Loucy (cell line): ENCODE data around the gene COL24A1.

Source experiments
- H2AFZ ChIP-seq: fragments of 200-600 bp; sonication (generic); 2 replicates; pipeline ENCODE4 v1.6.0; 2016; ENCODE audit warnings: antibody characterized with exemption, mild to moderate bottlenecking, low read length, moderate library complexity
- H3F3A ChIP-seq: fragments of 200-600 bp; 2 replicates; pipeline ENCODE4 v1.6.0; 2016; ENCODE audit warnings: antibody characterized with exemption, low read depth, mild to moderate bottlenecking
- H3K27me3 ChIP-seq: fragments of 200-600 bp; sonication (generic); 2 replicates; pipeline ENCODE4 v1.6.1; 2014; ENCODE audit warnings: low read length, mild to moderate bottlenecking; ENCODE audit not compliant: insufficient read depth, poor library complexity, severe bottlenecking
- H3K36me3 ChIP-seq: fragments of 200-600 bp; sonication (generic); 2 replicates; pipeline ENCODE4 v1.6.1; 2016; ENCODE audit warnings: low read length; ENCODE audit not compliant: insufficient read depth
- H3K4me1 ChIP-seq: fragments of 200-600 bp; sonication (generic); 2 replicates; pipeline ENCODE4 v1.5.1; 2014; ENCODE audit warnings: low read length, mild to moderate bottlenecking; ENCODE audit not compliant: insufficient read depth, poor library complexity, severe bottlenecking
- H3K4me2 ChIP-seq: fragments of 200-600 bp; sonication (generic); 2 replicates; pipeline ENCODE4 v1.6.0; 2014; ENCODE audit warnings: antibody characterized with exemption, low read length, low read depth, mild to moderate bottlenecking; ENCODE audit not compliant: poor library complexity, severe bottlenecking
- H3K4me3 ChIP-seq: fragments of 200-600 bp; sonication (generic); 2 replicates; pipeline ENCODE4 v1.5.1; 2014; ENCODE audit warnings: low read length, mild to moderate bottlenecking, mixed read lengths; ENCODE audit not compliant: poor library complexity, severe bottlenecking
- H3K79me2 ChIP-seq: fragments of 200-600 bp; sonication (generic); 2 replicates; pipeline ENCODE4 v1.6.1; 2014; ENCODE audit warnings: low read length; ENCODE audit not compliant: insufficient read depth
- H3K9ac ChIP-seq: fragments of 200-600 bp; sonication (generic); 2 replicates; pipeline ENCODE4 v1.6.0; 2014; ENCODE audit warnings: mild to moderate bottlenecking, low read depth, low read length, moderate library complexity; ENCODE audit not compliant: poor library complexity, severe bottlenecking
- H3K9me2 ChIP-seq: fragments of 200-600 bp; sonication (generic); replicated peaks from 2 replicates; pipeline ENCODE4 v1.6.1; 2016; ENCODE audit warnings: low read depth, low read length, mixed read lengths
- H3K9me3 ChIP-seq: fragments of 200-600 bp; sonication (generic); 2 replicates; pipeline ENCODE4 v1.6.1; 2014; ENCODE audit warnings: mild to moderate bottlenecking, antibody characterized with exemption, low read length, low read depth; ENCODE audit not compliant: insufficient read depth
- H4K20me1 ChIP-seq: fragments of 200-600 bp; sonication (generic); 2 replicates; pipeline ENCODE4 v1.6.0; 2014; ENCODE audit warnings: antibody characterized with exemption, low read length, mild to moderate bottlenecking; ENCODE audit not compliant: insufficient read depth, poor library complexity, severe bottlenecking
- EZH2phosphoT487 ChIP-seq: fragments of 200-600 bp; IDR thresholded peaks from 2 replicates; pipeline ENCODE4 v1.6.1; 2018; ENCODE audit warnings: antibody characterized with exemption, mild to moderate bottlenecking, moderate library complexity, borderline replicate concordance
- TF ChIP-seq, protein P1 (sequence below): fragments of 200-600 bp; sonication (generic); conservative IDR thresholded peaks from 2 replicates; pipeline ENCODE4 v1.5.1; 2014; ENCODE audit warnings: mild to moderate bottlenecking, antibody characterized with exemption, low read length

COL24A1 gene

DNA sequence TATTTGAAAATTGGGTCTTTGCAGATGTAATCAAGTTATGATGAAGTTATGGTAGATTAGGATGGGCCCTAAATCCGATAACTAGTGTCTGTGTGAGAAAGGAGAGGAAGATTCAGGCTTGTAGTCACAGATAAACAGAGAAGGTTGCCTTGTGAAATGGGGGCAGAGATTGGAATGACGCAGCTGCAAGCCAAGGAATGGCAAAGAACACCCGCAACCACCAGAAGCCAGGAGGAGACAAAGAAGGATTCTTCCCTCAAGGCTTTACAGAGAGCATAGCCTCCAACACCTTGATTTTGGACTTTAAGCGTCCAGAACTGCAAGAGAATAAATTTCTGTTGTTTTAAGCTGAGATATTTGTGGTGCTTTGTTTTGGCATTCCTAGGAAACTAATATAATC lies 35.4 kb upstream of the COL24A1 start:
- no peak overlapping the region for H2AFZ ChIP-seq
- TF ChIP-seq, protein P1, sequence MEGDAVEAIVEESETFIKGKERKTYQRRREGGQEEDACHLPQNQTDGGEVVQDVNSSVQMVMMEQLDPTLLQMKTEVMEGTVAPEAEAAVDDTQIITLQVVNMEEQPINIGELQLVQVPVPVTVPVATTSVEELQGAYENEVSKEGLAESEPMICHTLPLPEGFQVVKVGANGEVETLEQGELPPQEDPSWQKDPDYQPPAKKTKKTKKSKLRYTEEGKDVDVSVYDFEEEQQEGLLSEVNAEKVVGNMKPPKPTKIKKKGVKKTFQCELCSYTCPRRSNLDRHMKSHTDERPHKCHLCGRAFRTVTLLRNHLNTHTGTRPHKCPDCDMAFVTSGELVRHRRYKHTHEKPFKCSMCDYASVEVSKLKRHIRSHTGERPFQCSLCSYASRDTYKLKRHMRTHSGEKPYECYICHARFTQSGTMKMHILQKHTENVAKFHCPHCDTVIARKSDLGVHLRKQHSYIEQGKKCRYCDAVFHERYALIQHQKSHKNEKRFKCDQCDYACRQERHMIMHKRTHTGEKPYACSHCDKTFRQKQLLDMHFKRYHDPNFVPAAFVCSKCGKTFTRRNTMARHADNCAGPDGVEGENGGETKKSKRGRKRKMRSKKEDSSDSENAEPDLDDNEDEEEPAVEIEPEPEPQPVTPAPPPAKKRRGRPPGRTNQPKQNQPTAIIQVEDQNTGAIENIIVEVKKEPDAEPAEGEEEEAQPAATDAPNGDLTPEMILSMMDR, result no peak
- TF ChIP-seq EZH2phosphoT487, result no peak

DNA sequence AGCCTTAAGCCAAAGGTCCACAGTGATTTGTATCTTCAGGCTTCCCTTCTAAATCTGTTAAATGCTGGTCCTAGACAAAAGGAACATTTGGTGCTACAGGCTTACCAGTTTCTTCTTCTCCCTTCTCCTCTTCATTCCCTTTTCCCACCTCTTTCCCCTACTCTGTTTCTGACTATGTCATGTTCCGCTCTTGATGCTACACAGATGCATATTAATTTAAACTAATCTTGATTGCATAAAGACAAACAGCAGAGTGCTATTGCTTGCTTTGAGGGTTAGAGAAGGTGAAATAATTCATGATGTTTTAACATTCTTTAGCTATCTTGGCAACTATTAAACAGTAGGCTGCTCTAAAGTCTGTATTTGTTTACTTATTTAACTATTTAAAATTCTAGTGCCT lies 34.3 kb upstream of the COL24A1 start:
- TF ChIP-seq EZH2phosphoT487, result no peak
- TF ChIP-seq, protein P1, result no peak
- Histone ChIP-seq H3K36me3 (no peaks in the 10 kb centered on the region), H3K79me2 (no peaks in the 10 kb centered on the region), H2AFZ (no peak overlapping the region), H3K9me2 (no peaks in the 10 kb centered on the region), H3K4me1 (no peaks in the 10 kb centered on the region), H3F3A (no peaks in the 10 kb centered on the region), H3K27me3 (no peaks in the 10 kb centered on the region), H3K4me2 (no peak overlapping the region), H4K20me1 (no peaks in the 10 kb centered on the region), H3K9me3 (no peaks in the 10 kb centered on the region), H3K4me3 (no peak overlapping the region), H3K9ac (no peak overlapping the region)

More for the DNA sequence above, 35.4 kb upstream of the COL24A1 start:
- H3K4me2 ChIP-seq, result no peak overlapping the region
- no peaks in the 10 kb centered on the region for H3F3A ChIP-seq
- H3K9me3 ChIP-seq, result no peaks in the 10 kb centered on the region
- H3K4me1 ChIP-seq, result peaks cover 3% of the 10 kb centered on the region
- H3K27me3 ChIP-seq, result no peaks in the 10 kb centered on the region
- H3K36me3 ChIP-seq, result no peaks in the 10 kb centered on the region
- H4K20me1 ChIP-seq, result no peaks in the 10 kb centered on the region
- no peaks in the 10 kb centered on the region for H3K79me2 ChIP-seq
- H3K4me3 ChIP-seq, result no peak overlapping the region
- no peak overlapping the region for H3K9ac ChIP-seq
- no peaks in the 10 kb centered on the region for H3K9me2 ChIP-seq

DNA sequence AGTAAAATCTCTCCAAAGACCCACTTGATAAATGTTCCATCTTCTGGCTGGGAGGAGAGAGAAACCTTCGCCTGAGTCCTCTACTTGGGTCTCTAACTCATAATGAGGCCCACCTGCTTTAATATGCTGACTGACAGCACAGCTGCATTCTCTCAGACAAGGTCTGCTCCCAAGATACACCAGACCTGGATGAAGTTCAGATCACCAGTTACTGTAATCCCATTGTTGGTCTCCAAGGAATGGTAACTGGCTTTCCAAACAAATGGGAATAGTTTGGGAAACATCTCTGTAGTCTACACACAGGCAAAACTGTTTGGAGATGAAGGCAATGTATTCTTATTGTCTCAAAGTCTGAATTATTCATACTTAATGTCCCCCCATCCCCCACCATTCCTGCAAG lies 27.9 kb upstream of the COL24A1 start:
- Histone ChIP-seq H3K36me3 (no peaks in the 10 kb centered on the region), H3K4me3 (no peak overlapping the region), H3K4me1 (no peaks in the 10 kb centered on the region), H3K9me3 (no peaks in the 10 kb centered on the region), H3F3A (no peaks in the 10 kb centered on the region), H3K79me2 (no peaks in the 10 kb centered on the region), H3K9ac (no peak overlapping the region), H3K9me2 (no peaks in the 10 kb centered on the region), H2AFZ (no peak overlapping the region), H3K27me3 (no peaks in the 10 kb centered on the region), H3K4me2 (no peak overlapping the region), H4K20me1 (no peaks in the 10 kb centered on the region)
- TF ChIP-seq, protein P1, result no peak
- no peak for TF ChIP-seq EZH2phosphoT487
